Gastroesophageal sphincter (tissue), 4 donors: ENCODE data around the gene KRT83. TPM values are rescaled to one million over a fixed set of nuclear protein-coding genes. Genes with fewer than 3 reads are reported as not detected.

Source experiments
- ATAC-seq: fragments of 150-250 bp; one replicate; pipeline ENCODE4 v1.9.1; 2016; ENCODE audit warnings: mild to moderate bottlenecking, moderate library complexity
- H3K27ac ChIP-seq, 4 donors: fragments of 200-600 bp; sonication (generic) in 3 of 4; 1 replicate in 3 of 4; 2 replicates in 1 of 4; pipeline ENCODE4 v1.5.1; 2016 to 2019
- H3K27me3 ChIP-seq: fragments of 200-600 bp; sonication (generic); one replicate; pipeline ENCODE4 v1.5.1; 2019
- H3K36me3 ChIP-seq, 2 donors: fragments of 200-600 bp; sonication (generic); one replicate each; pipeline ENCODE4 v1.5.1; 2019; ENCODE audit warnings: control low read depth in 1 of 2
- H3K4me1 ChIP-seq, 3 donors: fragments of 200-600 bp; sonication (generic); 1 replicate in 2 of 3; 2 replicates in 1 of 3; pipeline ENCODE4 v1.5.1; 2016 to 2019; ENCODE audit warnings: control low read depth in 2 of 3
- H3K4me3 ChIP-seq, 2 donors: fragments of 200-600 bp; sonication (generic); one replicate each; pipeline ENCODE4 v1.5.1; 2019; ENCODE audit warnings: mild to moderate bottlenecking in 1 of 2, moderate library complexity in 1 of 2
- H3K9me3 ChIP-seq, 3 donors: fragments of 200-600 bp; sonication (generic); one replicate each; pipeline ENCODE4 v1.5.1; 2017 to 2019; ENCODE audit warnings: control low read depth in 2 of 3
- EP300 ChIP-seq: sonication (generic); formaldehyde crosslinking; IDR thresholded peaks from one replicate; pipeline ENCODE4 v1.6.1; 2017; ENCODE audit warnings: antibody characterized with exemption, mild to moderate bottlenecking
- POLR2A ChIP-seq, 2 donors: fragments of 450-650 bp; IDR thresholded peaks; one replicate each; pipeline ENCODE4 v1.6.1; 2017; ENCODE audit warnings: antibody characterized with exemption in 2 of 2, mild to moderate bottlenecking in 2 of 2, moderate library complexity in 1 of 2
- POLR2AphosphoS5 ChIP-seq: sonication (generic); formaldehyde crosslinking; IDR thresholded peaks from one replicate; pipeline ENCODE4 v1.6.1; 2017; ENCODE audit warnings: antibody characterized with exemption
- WGBS, 2 donors: methylation state at CpG; one replicate each; pipeline ENCODE4 v1.1.5; 2018; ENCODE audit warnings: low coverage in 1 of 2; 5-methylcytosine and 5-hydroxymethylcytosine counted together
- total RNA-seq, 4 donors: library from RNA; depleted of rRNA; stranded (reverse); fragments of >200 nt; gene quantifications; one replicate each; pipeline ENCODE4 v1.1.0, GENCODE V29; 2016
- TF ChIP-seq, protein P1 (sequence below), 4 experiments: fragments of 200-600 bp in 2 of 4; fragments of 450-650 bp in 2 of 4; sonication (generic) in 1 of 4; IDR thresholded peaks; one replicate each; pipeline ENCODE4 v1.5.1; 2017 to 2019; ENCODE audit warnings: antibody characterized with exemption in 4 of 4, mild to moderate bottlenecking in 2 of 4, moderate library complexity in 2 of 4

KRT83 gene
- total RNA-seq, 4 donors from 2014 or later, result not detected

DNA sequence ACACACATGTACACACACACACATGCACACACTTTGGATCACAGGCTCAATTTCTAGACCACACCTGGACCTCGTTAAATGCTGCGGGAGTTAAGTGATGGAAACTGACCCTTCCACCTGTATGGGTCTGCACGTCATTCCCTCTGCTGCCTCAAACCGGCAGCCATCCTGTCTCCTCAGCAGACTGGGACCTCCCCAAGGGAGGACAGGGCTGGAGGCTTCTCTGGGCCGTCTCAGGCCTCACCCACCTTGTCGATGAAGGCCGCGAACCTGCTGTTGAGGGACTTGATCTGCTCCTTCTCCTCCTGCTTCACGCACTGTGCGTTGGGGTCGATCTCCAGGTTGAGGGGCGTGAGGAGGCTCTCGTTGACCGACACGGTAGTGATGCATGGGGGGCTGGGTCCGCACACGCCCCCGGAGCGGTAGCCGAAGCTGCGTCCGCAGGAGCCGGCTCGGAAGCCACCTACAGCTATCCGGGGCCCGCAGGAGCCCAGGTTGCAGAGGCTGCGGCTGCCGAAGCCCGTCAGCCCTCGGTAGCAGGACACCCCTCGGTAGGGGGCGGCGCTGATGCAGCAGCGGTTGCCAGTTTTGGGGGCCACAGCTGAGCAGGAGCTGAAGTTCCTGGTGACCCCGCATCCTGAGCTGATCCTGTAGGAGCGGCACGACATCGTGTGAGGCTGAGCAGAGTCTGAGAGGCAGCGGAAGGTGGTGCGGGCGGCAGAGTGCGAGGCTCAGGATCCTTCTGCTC, 45.7 kb upstream of the KRT83 start, which contains the start of gene KRT85:
TSS of gene KRT85 (minus strand) at position 744 of the 748 bp plus-strand sequence. CDS start at position 668, 76 bp downstream.
- no peaks in the 10 kb centered on the region for H3K27me3 ChIP-seq
- H3K4me3 ChIP-seq, result no peak within 1 kb of the TSS
- peaks cover 0 to 13% (median 0%) of the 10 kb centered on the region in 3 donors for H3K4me1 ChIP-seq
- TF ChIP-seq, protein P1, sequence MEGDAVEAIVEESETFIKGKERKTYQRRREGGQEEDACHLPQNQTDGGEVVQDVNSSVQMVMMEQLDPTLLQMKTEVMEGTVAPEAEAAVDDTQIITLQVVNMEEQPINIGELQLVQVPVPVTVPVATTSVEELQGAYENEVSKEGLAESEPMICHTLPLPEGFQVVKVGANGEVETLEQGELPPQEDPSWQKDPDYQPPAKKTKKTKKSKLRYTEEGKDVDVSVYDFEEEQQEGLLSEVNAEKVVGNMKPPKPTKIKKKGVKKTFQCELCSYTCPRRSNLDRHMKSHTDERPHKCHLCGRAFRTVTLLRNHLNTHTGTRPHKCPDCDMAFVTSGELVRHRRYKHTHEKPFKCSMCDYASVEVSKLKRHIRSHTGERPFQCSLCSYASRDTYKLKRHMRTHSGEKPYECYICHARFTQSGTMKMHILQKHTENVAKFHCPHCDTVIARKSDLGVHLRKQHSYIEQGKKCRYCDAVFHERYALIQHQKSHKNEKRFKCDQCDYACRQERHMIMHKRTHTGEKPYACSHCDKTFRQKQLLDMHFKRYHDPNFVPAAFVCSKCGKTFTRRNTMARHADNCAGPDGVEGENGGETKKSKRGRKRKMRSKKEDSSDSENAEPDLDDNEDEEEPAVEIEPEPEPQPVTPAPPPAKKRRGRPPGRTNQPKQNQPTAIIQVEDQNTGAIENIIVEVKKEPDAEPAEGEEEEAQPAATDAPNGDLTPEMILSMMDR (IDR thresholded peaks at IDR 0.05), result no peak
- no peak for TF ChIP-seq POLR2A (IDR thresholded peaks at IDR 0.05)
- no peak for TF ChIP-seq EP300
- no peak for TF ChIP-seq POLR2AphosphoS5
- H3K9me3 ChIP-seq, result no peaks in the 10 kb centered on the region
- no peaks in the 10 kb centered on the region for H3K36me3 ChIP-seq
- 85 to 100% methylated on average over 1 to 5 of the region's 42 CpGs for WGBS, 2 donors
- no peak within 1 kb of the TSS for H3K27ac ChIP-seq
- no peak for ATAC-seq

DNA sequence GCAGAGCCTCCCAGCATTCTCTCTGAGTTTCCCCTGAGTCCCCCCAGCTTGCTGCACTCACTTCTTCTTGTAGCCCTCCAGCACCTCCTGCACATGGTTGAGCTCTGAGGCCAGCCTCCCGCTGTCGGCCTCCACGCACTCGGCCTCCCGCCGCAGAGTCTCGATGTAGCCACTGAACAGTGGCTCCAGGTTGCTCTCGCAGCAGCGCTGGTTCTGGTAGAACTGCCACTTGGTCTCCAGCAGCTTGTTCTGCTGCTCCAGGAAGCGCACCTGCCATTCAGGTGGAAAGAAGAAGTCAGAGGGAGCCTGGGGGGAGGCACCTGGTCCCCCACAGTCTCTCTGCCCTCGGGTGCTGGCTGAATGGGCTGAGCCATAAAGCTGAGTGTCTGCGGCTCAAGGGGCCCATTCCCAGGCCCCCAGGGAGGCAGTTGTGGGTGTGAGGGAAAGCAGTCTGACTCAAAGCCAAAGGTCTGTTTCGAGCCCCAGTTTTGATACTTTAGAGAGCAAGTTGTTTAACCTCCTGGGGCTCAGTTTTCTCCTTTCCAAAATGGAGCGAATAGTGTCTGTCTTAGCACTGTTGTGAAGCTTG, 43.8 kb upstream of the KRT83 start:
- Histone ChIP-seq H3K27me3 (no peaks in the 10 kb centered on the region), H3K9me3 (no peaks in the 10 kb centered on the region), H3K27ac (no peak overlapping the region), H3K4me1 (no peaks in the 10 kb centered on the region), H3K36me3 (no peaks in the 10 kb centered on the region), H3K4me3 (no peak overlapping the region)
- 78 to 90% methylated on average over 2 to 8 of the region's 14 CpGs for WGBS, 2 donors
- ATAC-seq, result no peak
- TF ChIP-seq EP300, result no peak
- no peak for TF ChIP-seq POLR2A (IDR thresholded peaks at IDR 0.05)
- TF ChIP-seq, protein P1 (IDR thresholded peaks at IDR 0.05), result no peak
- TF ChIP-seq POLR2AphosphoS5, result no peak

DNA sequence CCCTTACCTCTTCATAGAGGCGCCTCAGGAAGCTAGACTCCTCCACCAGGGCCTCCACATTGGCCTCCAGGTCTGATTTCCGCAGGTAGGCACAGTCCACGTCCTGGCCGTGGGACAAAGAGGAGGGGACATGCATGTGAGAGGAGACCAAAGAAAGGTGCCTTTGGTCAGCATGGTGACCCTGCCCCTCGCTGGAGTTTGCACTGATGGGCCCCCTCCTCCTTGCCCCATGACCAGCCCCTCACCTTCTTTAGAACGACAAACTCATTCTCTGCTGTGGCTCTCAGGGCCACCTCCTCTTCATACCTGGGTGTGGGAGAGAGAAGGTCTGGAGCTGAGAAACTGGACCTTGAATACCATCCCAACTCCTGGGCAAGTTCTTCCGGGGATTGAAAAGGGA, 42.9 kb upstream of the KRT83 start:
- no peaks in the 10 kb centered on the region for H3K9me3 ChIP-seq
- WGBS, 2 donors, result 56 to 80% methylated on average over 3 of the region's 7 CpGs
- no peaks in the 10 kb centered on the region for H3K27me3 ChIP-seq
- no peaks in the 10 kb centered on the region for H3K4me1 ChIP-seq
- no peak overlapping the region for H3K27ac ChIP-seq
- no peak for ATAC-seq
- no peak for TF ChIP-seq POLR2A (IDR thresholded peaks at IDR 0.05)
- TF ChIP-seq EP300, result no peak
- TF ChIP-seq, protein P1 (IDR thresholded peaks at IDR 0.05), result no peak
- no peak for TF ChIP-seq POLR2AphosphoS5
- H3K36me3 ChIP-seq, result no peaks in the 10 kb centered on the region
- H3K4me3 ChIP-seq, result no peak overlapping the region

DNA sequence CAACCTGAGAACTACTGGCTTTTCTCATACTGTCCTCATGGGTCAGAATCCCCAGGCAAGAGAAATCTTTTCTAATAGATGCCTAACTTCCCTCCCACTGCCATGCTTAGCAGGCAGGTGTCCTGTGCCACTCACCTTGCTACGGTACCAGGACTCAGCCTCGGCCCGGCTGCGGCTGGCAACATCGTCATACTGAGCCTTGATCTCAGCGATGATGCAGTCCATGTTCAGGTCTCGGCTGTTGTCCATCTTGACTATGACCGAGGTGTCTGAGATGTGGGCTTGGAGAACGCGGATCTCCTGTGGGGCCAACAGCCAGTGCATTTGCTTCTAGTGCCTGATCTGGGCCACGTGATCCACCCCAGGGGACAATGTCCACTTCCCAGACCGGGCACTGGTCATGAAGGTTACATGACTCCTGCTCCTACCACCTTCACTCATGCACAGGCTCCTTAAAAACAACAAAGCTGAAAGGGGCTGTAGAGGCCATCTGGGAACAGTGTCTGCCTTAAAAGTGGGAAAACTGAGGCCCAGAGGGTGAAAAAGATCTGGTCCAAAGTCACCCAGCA, 42.0 kb upstream of the KRT83 start:
- no peaks in the 10 kb centered on the region for H3K36me3 ChIP-seq
- H3K27me3 ChIP-seq, result no peaks in the 10 kb centered on the region
- H3K9me3 ChIP-seq, result no peaks in the 10 kb centered on the region
- H3K4me3 ChIP-seq, result no peak overlapping the region
- no peak for ATAC-seq
- no peaks in the 10 kb centered on the region for H3K4me1 ChIP-seq
- H3K27ac ChIP-seq, result no peak overlapping the region
- 86 to 97% methylated on average over 6 to 7 of the region's 12 CpGs for WGBS, 2 donors
- TF ChIP-seq POLR2AphosphoS5 (no peak), POLR2A (IDR thresholded peaks at IDR 0.05) (no peak), EP300 (no peak)
- TF ChIP-seq, protein P1 (IDR thresholded peaks at IDR 0.05), result no peak
